ENCODE results near the gene SRCAP.

- TF ChIP-seq, protein P1, sequence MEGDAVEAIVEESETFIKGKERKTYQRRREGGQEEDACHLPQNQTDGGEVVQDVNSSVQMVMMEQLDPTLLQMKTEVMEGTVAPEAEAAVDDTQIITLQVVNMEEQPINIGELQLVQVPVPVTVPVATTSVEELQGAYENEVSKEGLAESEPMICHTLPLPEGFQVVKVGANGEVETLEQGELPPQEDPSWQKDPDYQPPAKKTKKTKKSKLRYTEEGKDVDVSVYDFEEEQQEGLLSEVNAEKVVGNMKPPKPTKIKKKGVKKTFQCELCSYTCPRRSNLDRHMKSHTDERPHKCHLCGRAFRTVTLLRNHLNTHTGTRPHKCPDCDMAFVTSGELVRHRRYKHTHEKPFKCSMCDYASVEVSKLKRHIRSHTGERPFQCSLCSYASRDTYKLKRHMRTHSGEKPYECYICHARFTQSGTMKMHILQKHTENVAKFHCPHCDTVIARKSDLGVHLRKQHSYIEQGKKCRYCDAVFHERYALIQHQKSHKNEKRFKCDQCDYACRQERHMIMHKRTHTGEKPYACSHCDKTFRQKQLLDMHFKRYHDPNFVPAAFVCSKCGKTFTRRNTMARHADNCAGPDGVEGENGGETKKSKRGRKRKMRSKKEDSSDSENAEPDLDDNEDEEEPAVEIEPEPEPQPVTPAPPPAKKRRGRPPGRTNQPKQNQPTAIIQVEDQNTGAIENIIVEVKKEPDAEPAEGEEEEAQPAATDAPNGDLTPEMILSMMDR (IDR thresholded peaks at IDR 0.05), result no peak
- no peak for TF ChIP-seq EP300 (IDR thresholded peaks at IDR 0.05)
Measured at GRCh38 chr16:30771726-30772125, 72.8 kb downstream of the SRCAP start.

Data from esophagus muscularis mucosa (tissue), 3 donors.